Mesothelial cell of epicardium (in vitro differentiated cells): ENCODE results near the gene TMEM45B. TPM values are rescaled to one million over a fixed set of nuclear protein-coding genes. Genes with fewer than 3 reads are reported as not detected.

Experiments used
- DNase-seq, 2 experiments: peaks; one replicate each; pipeline ENCODE4 v3.0.0; 2021; ENCODE audit warnings: low spot score in 2 of 2; ENCODE audit not compliant: unreplicated experiment in 2 of 2
- H3K27ac Mint-ChIP-seq: 2 replicates; pipeline ENCODE4 v1.8.0; 2021; ENCODE audit warnings: mixed read lengths
- H3K27me3 Mint-ChIP-seq: 2 replicates; pipeline ENCODE4 v1.8.0; 2021; ENCODE audit warnings: low read depth, mixed read lengths
- H3K36me3 Mint-ChIP-seq: 2 replicates; pipeline ENCODE4 v1.8.0; 2021; ENCODE audit warnings: mixed read lengths
- H3K4me1 Mint-ChIP-seq: 2 replicates; pipeline ENCODE4 v1.8.0; 2021; ENCODE audit warnings: mixed read lengths
- H3K4me3 Mint-ChIP-seq: 2 replicates; pipeline ENCODE4 v1.8.0; 2021; ENCODE audit warnings: mild to moderate bottlenecking, moderate library complexity, mixed read lengths
- H3K9me3 Mint-ChIP-seq: 2 replicates; pipeline ENCODE4 v1.8.0; 2021; ENCODE audit warnings: mixed read lengths
- CTCF ChIP-seq: fragments of 200-600 bp; sonication (generic); IDR thresholded peaks from one replicate; pipeline ENCODE4 v1.5.0; 2021; ENCODE audit warnings: antibody characterized with exemption; ENCODE audit not compliant: unreplicated experiment
- total RNA-seq: library from RNA; stranded (reverse); gene quantifications from 3 replicates; pipeline ENCODE4 v1.2.1, GENCODE V29; 2021

TMEM45B gene
- total RNA-seq, 1 donor from 2014 or later, result 0.80 TPM

GRCh38 chr11:129895126-129896041, 79.7 kb downstream of the TMEM45B start, which contains the start of gene NFRKB:
Gene NFRKB, minus strand, starts transcription at chr11:129895578. Its CDS starts 2,729 bp downstream, at chr11:129892849.
- Mint-ChIP-seq H3K4me3 (peak within 1 kb of the TSS; percentile 91), H3K4me1 (peaks cover 18% of the 10 kb centered on the region), H3K27ac (peak within 1 kb of the TSS; percentile 93), H3K36me3 (peaks cover 19% of the 10 kb centered on the region), H3K27me3 (no peaks in the 10 kb centered on the region), H3K9me3 (no peaks in the 10 kb centered on the region)
- peak; percentile 86 to 92 for DNase-seq
- TF ChIP-seq CTCF, result no peak

- Mint-ChIP-seq H3K4me1 (peaks cover 18% of the 10 kb centered on the region), H3K36me3 (peaks cover 19% of the 10 kb centered on the region), H3K4me3 (peak overlapping the region; percentile 91), H3K27me3 (no peaks in the 10 kb centered on the region), H3K9me3 (no peaks in the 10 kb centered on the region), H3K27ac (peak overlapping the region; percentile 93)
- no peak for DNase-seq
- TF ChIP-seq CTCF, result no peak
Measured at GRCh38 chr11:129896062-129896461, 80.4 kb downstream of the TMEM45B start.

GRCh38 chr11:129905402-129905801, 89.8 kb downstream of the TMEM45B start:
- no peak for TF ChIP-seq CTCF
- no peaks in the 10 kb centered on the region for H3K9me3 Mint-ChIP-seq
- DNase-seq, result no peak
- no peak overlapping the region for H3K4me3 Mint-ChIP-seq
- H3K4me1 Mint-ChIP-seq, result no peaks in the 10 kb centered on the region
- H3K27me3 Mint-ChIP-seq, result no peaks in the 10 kb centered on the region
- H3K27ac Mint-ChIP-seq, result no peak overlapping the region
- peaks cover 39% of the 10 kb centered on the region for H3K36me3 Mint-ChIP-seq

Other genes with a start within 250 kb of the TMEM45B start
- 50.4 to 53.6 TPM (median 51.6 TPM) in 3 replicates for gene NFRKB, start 79.7 kb downstream of the TMEM45B start, total RNA-seq
- gene PRDM10, start 187.0 kb downstream of the TMEM45B start, total RNA-seq, result 17.3 to 17.9 TPM (median 17.8 TPM) in 3 replicates